PC-3 (cell line): ENCODE measurements around the gene CMKLR1. TPM values are rescaled to one million over a fixed set of nuclear protein-coding genes. Genes with fewer than 3 reads are reported as not detected.
A peak's percentile ranks its signal among the peaks of the same experiment; 100 is the strongest.

Source experiments
- ATAC-seq: fragments of 200-7000 bp; cut with Tn5 transposase; 2 replicates; pipeline ENCODE4 v1.9.1; 2020; ENCODE audit warnings: mild to moderate bottlenecking, moderate library complexity
- BruUV-seq: library from RNA; stranded (reverse); fragments of 400-500 nt; replicated peaks from 2 replicates; lab custom pipeline; 2021; lab: Mats Ljungman, UMichigan
- CTCF ChIA-PET: fragments of 300-600 bp; sonication (Branson Sonifier 250); formaldehyde crosslinking; loops from one replicate; lab custom pipeline; 2022; ENCODE audit warnings: antibody characterized with exemption; lab: Charles Lee
- POLR2A ChIA-PET: fragments of 300-600 bp; sonication (Branson Sonifier 250); formaldehyde crosslinking; loops from one replicate; lab custom pipeline; 2022; ENCODE audit warnings: antibody characterized with exemption; ENCODE audit not compliant: unreplicated experiment; lab: Charles Lee
- DNase-seq: peaks from one replicate; pipeline ENCODE4 v3.0.0-alpha.2; 2015
- H2AFZ ChIP-seq: fragments of 300-600 bp; sonication (generic); 2 replicates; pipeline ENCODE4 v1.6.0; 2016; ENCODE audit warnings: antibody characterized with exemption, low read length
- H3F3A ChIP-seq: fragments of 300-600 bp; sonication (generic); one replicate; pipeline ENCODE4 v1.6.0; 2017; ENCODE audit warnings: antibody characterized with exemption, low read length, control low read depth, mild to moderate bottlenecking; ENCODE audit not compliant: unreplicated experiment
- H3K27ac ChIP-seq: fragments of 300-600 bp; sonication (generic); 2 replicates; pipeline ENCODE4 v1.5.1; 2016; ENCODE audit warnings: mild to moderate bottlenecking, low read length
- H3K27me3 ChIP-seq: fragments of 300-600 bp; sonication (generic); 2 replicates; pipeline ENCODE4 v1.6.1; 2016; ENCODE audit warnings: low read length, mixed read lengths
- H3K36me3 ChIP-seq: fragments of 300-600 bp; sonication (generic); 2 replicates; pipeline ENCODE4 v1.6.1; 2016; ENCODE audit warnings: low read depth, mixed run types, low read length, mixed read lengths
- H3K4me1 ChIP-seq: fragments of 300-600 bp; sonication (generic); 2 replicates; pipeline ENCODE4 v1.5.1; 2016; ENCODE audit warnings: low read length; ENCODE audit not compliant: insufficient read depth
- H3K4me2 ChIP-seq: fragments of 300-600 bp; sonication (generic); 2 replicates; pipeline ENCODE4 v1.6.0; 2016; ENCODE audit warnings: low read length
- H3K4me3 ChIP-seq: fragments of 300-600 bp; sonication (generic); 2 replicates; pipeline ENCODE4 v1.5.1; 2016; ENCODE audit warnings: mild to moderate bottlenecking, low read length, mixed read lengths
- H3K79me2 ChIP-seq: fragments of 300-600 bp; sonication (generic); 2 replicates; pipeline ENCODE4 v1.6.1; 2017; ENCODE audit warnings: low read length, mixed read lengths
- H3K9ac ChIP-seq: fragments of 300-600 bp; sonication (generic); 2 replicates; pipeline ENCODE4 v1.6.0; 2016; ENCODE audit warnings: mild to moderate bottlenecking, low read length
- H3K9me2 ChIP-seq: fragments of 300-600 bp; sonication (generic); replicated peaks from 2 replicates; pipeline ENCODE4 v1.6.1; 2016; ENCODE audit warnings: mixed run types, low read length, mixed read lengths
- H3K9me3 ChIP-seq: fragments of 300-600 bp; sonication (generic); 2 replicates; pipeline ENCODE4 v1.6.1; 2016; ENCODE audit warnings: low read length, mixed read lengths
- H4K20me1 ChIP-seq: fragments of 300-600 bp; sonication (generic); 2 replicates; pipeline ENCODE4 v1.6.1; 2016; ENCODE audit warnings: low read length, mixed read lengths
- CTCF ChIP-seq: fragments of 300-600 bp; sonication (generic); conservative IDR thresholded peaks from 2 replicates; pipeline ENCODE4 v1.5.1; 2017; ENCODE audit warnings: antibody characterized with exemption, low read depth, mild to moderate bottlenecking, low read length
- EZH2 ChIP-seq: fragments of 300-600 bp; sonication (generic); IDR thresholded peaks from one replicate; pipeline ENCODE4 v1.6.1; 2017; ENCODE audit warnings: antibody characterized with exemption, mild to moderate bottlenecking, low read length; ENCODE audit not compliant: unreplicated experiment
- EZH2phosphoT487 ChIP-seq: fragments of 300-600 bp; sonication (generic); IDR thresholded peaks from 2 replicates; pipeline ENCODE4 v1.6.1; 2018; ENCODE audit warnings: mild to moderate bottlenecking, antibody characterized with exemption, low read length, borderline replicate concordance
- intact Hi-C: fragments of 100-400 bp; cut with micrococcal nuclease; formaldehyde crosslinking; loops from 2 replicates; pipeline ENCODE4 v1.9.0; 2023
- total RNA-seq: library from RNA; depleted of rRNA; stranded (reverse); fragments of >200 nt; gene quantifications from 2 replicates; pipeline ENCODE4 v1.2.3, GENCODE V29; 2014

CMKLR1 gene
- total RNA-seq, 1 experiment from 2014 or later = not detected

GRCh38 chr12:108375986-108376663, 37.0 kb upstream of the CMKLR1 start:
- intact Hi-C loops = no loop called here
- no peak for DNase-seq
- Histone ChIP-seq H3K4me3 (no peak overlapping the region), H3K36me3 (no peaks in the 10 kb centered on the region), H3K79me2 (no peaks in the 10 kb centered on the region), H3K9me2 (no peaks in the 10 kb centered on the region), H3K9me3 (0 out of 2 replicates have a peak, but pooled peaks cover 12% of the 10 kb centered on the region), H3K27me3 (peaks cover 12% of the 10 kb centered on the region), H3K27ac (no peak overlapping the region), H2AFZ (no peak overlapping the region), H3K9ac (no peak overlapping the region), H3K4me2 (no peak overlapping the region), H3F3A (no peaks in the 10 kb centered on the region), H4K20me1 (no peaks in the 10 kb centered on the region), H3K4me1 (no peaks in the 10 kb centered on the region)
- no peak for TF ChIP-seq EZH2phosphoT487
- no peak for TF ChIP-seq EZH2
- no peak for TF ChIP-seq CTCF
- BruUV-seq = no TSS peak
- ChIA-PET POLR2A (no interaction called here), CTCF (no interaction called here)
- ATAC-seq = no peak

- Histone ChIP-seq H3K4me1 (no peaks in the 10 kb centered on the region), H3K4me2 (no peak overlapping the region), H3K79me2 (no peaks in the 10 kb centered on the region), H3K27me3 (peaks cover 23% of the 10 kb centered on the region), H4K20me1 (no peaks in the 10 kb centered on the region), H3K36me3 (no peaks in the 10 kb centered on the region), H3K9ac (no peak overlapping the region), H2AFZ (no peak overlapping the region), H3K9me2 (no peaks in the 10 kb centered on the region), H3F3A (no peaks in the 10 kb centered on the region), H3K4me3 (no peak overlapping the region), H3K9me3 (0 out of 2 replicates have a peak, but pooled peaks cover 12% of the 10 kb centered on the region), H3K27ac (no peak overlapping the region)
- BruUV-seq = no TSS peak
- no peak for DNase-seq
- POLR2A ChIA-PET = no interaction called here
- TF ChIP-seq EZH2 (no peak), CTCF (no peak), EZH2phosphoT487 (no peak)
- intact Hi-C loops = no loop called here
- ATAC-seq = no peak
- CTCF ChIA-PET = no interaction called here
Observed at GRCh38 chr12:108374596-108375320, 35.6 kb upstream of the CMKLR1 start.

- H3F3A ChIP-seq = no peaks in the 10 kb centered on the region
- intact Hi-C loops = no loop called here
- H3K9me3 ChIP-seq = 0 out of 2 replicates have a peak, but pooled peaks cover 12% of the 10 kb centered on the region
- H3K27ac ChIP-seq = no peak overlapping the region
- H3K36me3 ChIP-seq = no peaks in the 10 kb centered on the region
- CTCF ChIA-PET = no interaction called here
- DNase-seq = peak; percentile 19
- no peak overlapping the region for H3K9ac ChIP-seq
- H3K4me3 ChIP-seq = no peak overlapping the region
- H3K4me1 ChIP-seq = no peaks in the 10 kb centered on the region
- peaks cover 39% of the 10 kb centered on the region for H3K27me3 ChIP-seq
- ATAC-seq = no peak
- BruUV-seq = no TSS peak
- TF ChIP-seq CTCF (peak; percentile 60), EZH2 (no peak)
- no peaks in the 10 kb centered on the region for H3K9me2 ChIP-seq
- POLR2A ChIA-PET = no interaction called here
- no peak overlapping the region for H2AFZ ChIP-seq
- H4K20me1 ChIP-seq = no peaks in the 10 kb centered on the region
- no peak overlapping the region for H3K4me2 ChIP-seq
- no peaks in the 10 kb centered on the region for H3K79me2 ChIP-seq
Observed at GRCh38 chr12:108373111-108373510, 34.0 kb upstream of the CMKLR1 start.
